Panc1 (cell line): ENCODE results near the gene GPRIN3. TPM values are rescaled to one million over a fixed set of nuclear protein-coding genes. Genes with fewer than 3 reads are reported as not detected.

Source experiments
- ATAC-seq: fragments of 200-7000 bp; cut with Tn5 transposase; 2 replicates; pipeline ENCODE4 v1.9.1; 2020; ENCODE audit warnings: mild to moderate bottlenecking, moderate library complexity
- BruUV-seq: library from RNA; stranded (reverse); fragments of 400-500 nt; replicated peaks from 2 replicates; lab custom pipeline; 2021; lab: Mats Ljungman, UMichigan
- CTCF ChIA-PET: fragments of 300-600 bp; sonication (Branson Sonifier 250); formaldehyde crosslinking; loops from one replicate; lab custom pipeline; 2022; ENCODE audit warnings: antibody characterized with exemption; lab: Charles Lee
- POLR2A ChIA-PET: fragments of 300-600 bp; sonication (Branson Sonifier 250); formaldehyde crosslinking; loops from one replicate; lab custom pipeline; 2022; ENCODE audit warnings: antibody characterized with exemption; lab: Charles Lee
- DNase-seq: peaks from one replicate; pipeline ENCODE4 v3.0.0-alpha.2; 2010; ENCODE audit warnings: low read depth, low spot score
- H3K27ac ChIP-seq: 2 replicates; pipeline ENCODE4 v1.5.1; 2011; ENCODE audit warnings: mild to moderate bottlenecking, low read length, inconsistent platforms
- H3K27me3 ChIP-seq: fragments of 200-500 bp; sonication (Bioruptor generic); 2 replicates; pipeline ENCODE4 v1.6.0; 2014; ENCODE audit warnings: low read length, inconsistent platforms; ENCODE audit not compliant: control insufficient read depth, insufficient read depth
- H3K36me3 ChIP-seq: fragments of 200-500 bp; sonication (Bioruptor generic); 2 replicates; pipeline ENCODE4 v1.5.1; 2014; ENCODE audit warnings: inconsistent platforms, mild to moderate bottlenecking, low read length, moderate library complexity; ENCODE audit not compliant: control insufficient read depth, insufficient read depth
- H3K4me1 ChIP-seq: 2 replicates; pipeline ENCODE4 v1.5.1; 2011; ENCODE audit warnings: inconsistent platforms, mild to moderate bottlenecking, low read length, moderate library complexity; ENCODE audit not compliant: control insufficient read depth, insufficient read depth
- H3K4me3 ChIP-seq, 2 experiments: 2 replicates each; pipeline ENCODE4 v1.5.1; 2011 to 2012; ENCODE audit warnings: low read depth in 2 of 2, low read length in 2 of 2, mild to moderate bottlenecking in 2 of 2, inconsistent platforms in 1 of 2, moderate library complexity in 1 of 2
- H3K9me3 ChIP-seq: fragments of 200-500 bp; sonication (Bioruptor generic); 2 replicates; pipeline ENCODE4 v1.5.1; 2014; ENCODE audit warnings: low read depth, mild to moderate bottlenecking, inconsistent platforms, low read length, moderate library complexity; ENCODE audit not compliant: control insufficient read depth, insufficient read depth
- POLR2AphosphoS5 ChIP-seq: IDR thresholded peaks from 2 replicates; pipeline ENCODE4 v1.6.1; 2012; ENCODE audit warnings: mild to moderate bottlenecking, low read depth, low read length, moderate library complexity
- SIN3A ChIP-seq: IDR thresholded peaks from 2 replicates; pipeline ENCODE4 v1.6.1; 2012; ENCODE audit warnings: low read depth, mild to moderate bottlenecking, low read length, moderate library complexity, borderline replicate concordance; ENCODE audit not compliant: insufficient read depth
- TCF7L2 ChIP-seq: IDR thresholded peaks from 2 replicates; pipeline ENCODE4 v1.6.1; 2011; ENCODE audit warnings: mild to moderate bottlenecking, low read depth, low read length, inconsistent platforms
- in situ Hi-C: cut with HindIII; loops from 2 replicates; pipeline ENCODE4 v1.10.0; 2016; ENCODE audit warnings: low sequenced_read_pairs, low pct_unique_long_range_greater_than_20kb
- intact Hi-C: fragments of 100-400 bp; cut with micrococcal nuclease; formaldehyde crosslinking; loops from one replicate; pipeline ENCODE4 v1.10.0; 2022; ENCODE audit not compliant: unreplicated experiment
- total RNA-seq: library from RNA; stranded (reverse); gene quantifications from one replicate; pipeline ENCODE4 v1.2.1, GENCODE V29; 2021; ENCODE audit not compliant: unreplicated experiment
- TF ChIP-seq, protein P1 (sequence below), 2 experiments: IDR thresholded peaks; 2 replicates each; pipeline ENCODE4 v1.6.1; 2011 to 2012; ENCODE audit warnings: low read depth in 2 of 2, control low read depth in 1 of 2, low read length in 1 of 2, mild to moderate bottlenecking in 1 of 2, moderate library complexity in 1 of 2; ENCODE audit not compliant: insufficient read depth in 1 of 2
- TF ChIP-seq, protein P2 (sequence below): fragments of 450-650 bp; IDR thresholded peaks from 2 replicates; pipeline ENCODE4 v1.5.1; 2017; ENCODE audit warnings: mild to moderate bottlenecking

GPRIN3 gene
- total RNA-seq, 1 experiment from 2014 or later, result 0.03 TPM

- TF ChIP-seq, protein P1, sequence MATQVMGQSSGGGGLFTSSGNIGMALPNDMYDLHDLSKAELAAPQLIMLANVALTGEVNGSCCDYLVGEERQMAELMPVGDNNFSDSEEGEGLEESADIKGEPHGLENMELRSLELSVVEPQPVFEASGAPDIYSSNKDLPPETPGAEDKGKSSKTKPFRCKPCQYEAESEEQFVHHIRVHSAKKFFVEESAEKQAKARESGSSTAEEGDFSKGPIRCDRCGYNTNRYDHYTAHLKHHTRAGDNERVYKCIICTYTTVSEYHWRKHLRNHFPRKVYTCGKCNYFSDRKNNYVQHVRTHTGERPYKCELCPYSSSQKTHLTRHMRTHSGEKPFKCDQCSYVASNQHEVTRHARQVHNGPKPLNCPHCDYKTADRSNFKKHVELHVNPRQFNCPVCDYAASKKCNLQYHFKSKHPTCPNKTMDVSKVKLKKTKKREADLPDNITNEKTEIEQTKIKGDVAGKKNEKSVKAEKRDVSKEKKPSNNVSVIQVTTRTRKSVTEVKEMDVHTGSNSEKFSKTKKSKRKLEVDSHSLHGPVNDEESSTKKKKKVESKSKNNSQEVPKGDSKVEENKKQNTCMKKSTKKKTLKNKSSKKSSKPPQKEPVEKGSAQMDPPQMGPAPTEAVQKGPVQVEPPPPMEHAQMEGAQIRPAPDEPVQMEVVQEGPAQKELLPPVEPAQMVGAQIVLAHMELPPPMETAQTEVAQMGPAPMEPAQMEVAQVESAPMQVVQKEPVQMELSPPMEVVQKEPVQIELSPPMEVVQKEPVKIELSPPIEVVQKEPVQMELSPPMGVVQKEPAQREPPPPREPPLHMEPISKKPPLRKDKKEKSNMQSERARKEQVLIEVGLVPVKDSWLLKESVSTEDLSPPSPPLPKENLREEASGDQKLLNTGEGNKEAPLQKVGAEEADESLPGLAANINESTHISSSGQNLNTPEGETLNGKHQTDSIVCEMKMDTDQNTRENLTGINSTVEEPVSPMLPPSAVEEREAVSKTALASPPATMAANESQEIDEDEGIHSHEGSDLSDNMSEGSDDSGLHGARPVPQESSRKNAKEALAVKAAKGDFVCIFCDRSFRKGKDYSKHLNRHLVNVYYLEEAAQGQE (IDR thresholded peaks at IDR 0.05; ENCODE audit: insufficient read depth in 1 of 2, low read depth in 2 of 2, low read length in 1 of 2), result no peak
- TF ChIP-seq POLR2AphosphoS5, result no peak
- TF ChIP-seq, protein P2, sequence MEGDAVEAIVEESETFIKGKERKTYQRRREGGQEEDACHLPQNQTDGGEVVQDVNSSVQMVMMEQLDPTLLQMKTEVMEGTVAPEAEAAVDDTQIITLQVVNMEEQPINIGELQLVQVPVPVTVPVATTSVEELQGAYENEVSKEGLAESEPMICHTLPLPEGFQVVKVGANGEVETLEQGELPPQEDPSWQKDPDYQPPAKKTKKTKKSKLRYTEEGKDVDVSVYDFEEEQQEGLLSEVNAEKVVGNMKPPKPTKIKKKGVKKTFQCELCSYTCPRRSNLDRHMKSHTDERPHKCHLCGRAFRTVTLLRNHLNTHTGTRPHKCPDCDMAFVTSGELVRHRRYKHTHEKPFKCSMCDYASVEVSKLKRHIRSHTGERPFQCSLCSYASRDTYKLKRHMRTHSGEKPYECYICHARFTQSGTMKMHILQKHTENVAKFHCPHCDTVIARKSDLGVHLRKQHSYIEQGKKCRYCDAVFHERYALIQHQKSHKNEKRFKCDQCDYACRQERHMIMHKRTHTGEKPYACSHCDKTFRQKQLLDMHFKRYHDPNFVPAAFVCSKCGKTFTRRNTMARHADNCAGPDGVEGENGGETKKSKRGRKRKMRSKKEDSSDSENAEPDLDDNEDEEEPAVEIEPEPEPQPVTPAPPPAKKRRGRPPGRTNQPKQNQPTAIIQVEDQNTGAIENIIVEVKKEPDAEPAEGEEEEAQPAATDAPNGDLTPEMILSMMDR, result no peak
- TF ChIP-seq SIN3A, result no peak
- TF ChIP-seq TCF7L2, result no peak
- Histone ChIP-seq H3K4me3 (no peak overlapping the region), H3K27me3 (no peaks in the 10 kb centered on the region), H3K9me3 (no peaks in the 10 kb centered on the region), H3K27ac (no peak overlapping the region), H3K36me3 (no peaks in the 10 kb centered on the region), H3K4me1 (no peaks in the 10 kb centered on the region)
- in situ Hi-C loops (no loop called here), intact Hi-C loops (no loop called here)
- DNase-seq, result no peak
- CTCF ChIA-PET, result no interaction called here
- BruUV-seq, result no TSS peak
- ATAC-seq, result no peak
- POLR2A ChIA-PET, result no interaction called here
Measured at GRCh38 chr4:89324671-89325070, 17.1 kb upstream of the GPRIN3 start.

- H3K36me3 ChIP-seq, result no peaks in the 10 kb centered on the region
- H3K4me3 ChIP-seq, result no peak overlapping the region
- ChIA-PET CTCF (no interaction called here), POLR2A (no interaction called here)
- in situ Hi-C loops (no loop called here), intact Hi-C loops (no loop called here)
- TF ChIP-seq TCF7L2, result no peak
- no peak for TF ChIP-seq POLR2AphosphoS5
- TF ChIP-seq SIN3A, result no peak
- TF ChIP-seq, protein P2, result no peak
- TF ChIP-seq, protein P1 (IDR thresholded peaks at IDR 0.05; ENCODE audit: insufficient read depth in 1 of 2, low read depth in 2 of 2, low read length in 1 of 2), result no peak
- no peak overlapping the region for H3K27ac ChIP-seq
- H3K27me3 ChIP-seq, result no peaks in the 10 kb centered on the region
- no TSS peak for BruUV-seq
- no peaks in the 10 kb centered on the region for H3K4me1 ChIP-seq
- no peaks in the 10 kb centered on the region for H3K9me3 ChIP-seq
- ATAC-seq, result no peak
- no peak for DNase-seq
Measured at GRCh38 chr4:89322671-89323070, 15.1 kb upstream of the GPRIN3 start.
